MCF 10A (cell line): ENCODE data around the gene ZNF783. TPM values are rescaled to one million over a fixed set of nuclear protein-coding genes. Genes with fewer than 3 reads are reported as not detected.

ENCODE experiments used
- BruUV-seq: library from RNA; stranded (reverse); fragments of 400-500 nt; replicated peaks from 2 replicates; lab custom pipeline; 2021; lab: Mats Ljungman, UMichigan
- CTCF ChIA-PET: fragments of 300-600 bp; sonication (Branson Sonifier 250); formaldehyde crosslinking; extraction: SDS; loops from one replicate; lab custom pipeline; 2021; ENCODE audit warnings: antibody characterized with exemption, inconsistent platforms; lab: Yijun Ruan, JAX
- POLR2A ChIA-PET: fragments of 300-600, 350-650 bp; sonication (Branson Sonifier 250); formaldehyde crosslinking; extraction: SDS; loops from one replicate; lab custom pipeline; 2020; ENCODE audit warnings: antibody characterized with exemption, inconsistent platforms; lab: Yijun Ruan, JAX
- DNase-seq: peaks from one replicate; pipeline ENCODE4 v3.0.0-alpha.2; 2018; ENCODE audit not compliant: unreplicated experiment
- H3K27ac Mint-ChIP-seq: one replicate; pipeline ENCODE4 v1.8.0; 2022; ENCODE audit warnings: mild to moderate bottlenecking, low read depth, mixed read lengths; ENCODE audit not compliant: unreplicated experiment
- H3K27me3 Mint-ChIP-seq: one replicate; pipeline ENCODE4 v1.8.0; 2022; ENCODE audit warnings: mixed read lengths; ENCODE audit not compliant: insufficient read depth, unreplicated experiment
- H3K36me3 Mint-ChIP-seq: one replicate; pipeline ENCODE4 v1.8.0; 2022; ENCODE audit warnings: mild to moderate bottlenecking, moderate library complexity, mixed read lengths; ENCODE audit not compliant: insufficient read depth, unreplicated experiment
- H3K4me1 Mint-ChIP-seq: one replicate; pipeline ENCODE4 v1.8.0; 2022; ENCODE audit warnings: mixed read lengths; ENCODE audit not compliant: insufficient read depth, unreplicated experiment
- H3K4me3 Mint-ChIP-seq: one replicate; pipeline ENCODE4 v1.8.0; 2022; ENCODE audit warnings: mild to moderate bottlenecking, moderate library complexity, mixed read lengths; ENCODE audit not compliant: unreplicated experiment
- H3K9me3 Mint-ChIP-seq: one replicate; pipeline ENCODE4 v1.8.0; 2022; ENCODE audit warnings: mixed read lengths; ENCODE audit not compliant: unreplicated experiment
- CTCF ChIP-seq: fragments of 200-600 bp; IDR thresholded peaks from one replicate; pipeline ENCODE4 v1.8.0; 2022; ENCODE audit warnings: antibody characterized with exemption, mild to moderate bottlenecking; ENCODE audit not compliant: unreplicated experiment
- intact Hi-C: fragments of 100-400 bp; cut with micrococcal nuclease; formaldehyde crosslinking; loops from 2 replicates; pipeline ENCODE4 v1.14.1; 2022
- total RNA-seq: library from RNA; stranded (reverse); gene quantifications from 2 replicates; pipeline ENCODE4 v1.2.3, GENCODE V29; 2022

The ZNF783 gene
- total RNA-seq, 1 experiment from 2014 or later: 39.5 TPM

- no peaks in the 10 kb centered on the region for H3K9me3 Mint-ChIP-seq
- H3K27ac Mint-ChIP-seq: no peak overlapping the region
- BruUV-seq: no TSS peak
- no peak overlapping the region for H3K4me3 Mint-ChIP-seq
- CTCF ChIA-PET: interaction anchor here (0.6 to 1.7 kb wide), 6 partner anchors 10 to 418 kb away, joined by 3 to 18 read pairs (median 4); partner anchors contain the start of genes ZNF282 and ZNF783
- H3K4me1 Mint-ChIP-seq: no peaks in the 10 kb centered on the region
- DNase-seq: no peak
- intact Hi-C loops: no loop called here
- no peak for TF ChIP-seq CTCF
- POLR2A ChIA-PET: interaction anchor here (0.7 to 1.4 kb wide), 2 partner anchors 9 kb away, joined by 3 to 8 read pairs; partner anchors contain the start of gene ZNF783
- H3K36me3 Mint-ChIP-seq: peaks cover 46% of the 10 kb centered on the region
- H3K27me3 Mint-ChIP-seq: no peaks in the 10 kb centered on the region
Observed at GRCh38 chr7:149252378-149252777, 9.6 kb upstream of the ZNF783 start.

- H3K4me1 Mint-ChIP-seq: peaks cover 10% of the 10 kb centered on the region
- intact Hi-C loops: no loop called here
- BruUV-seq: no TSS peak
- ChIA-PET POLR2A (interaction anchor here (1.4 kb wide), 1 partner anchor 8 kb away, joined by 8 read pairs; the partner anchor contains the start of gene ZNF783), CTCF (interaction anchor here (0.7 to 1.7 kb wide), 2 partner anchors 9 to 15 kb away, joined by 3 to 18 read pairs; partner anchors contain the start of gene ZNF783)
- H3K27ac Mint-ChIP-seq: no peak overlapping the region
- no peak overlapping the region for H3K4me3 Mint-ChIP-seq
- H3K9me3 Mint-ChIP-seq: no peaks in the 10 kb centered on the region
- DNase-seq: no peak
- peaks cover 46% of the 10 kb centered on the region for H3K36me3 Mint-ChIP-seq
- no peaks in the 10 kb centered on the region for H3K27me3 Mint-ChIP-seq
- TF ChIP-seq CTCF: no peak
Observed at GRCh38 chr7:149253665-149254064, 8.3 kb upstream of the ZNF783 start.

- ChIA-PET CTCF (interaction anchor here (0.7 kb wide), 1 partner anchor 15 kb away, joined by 3 read pairs; no protein-coding TSS in a partner anchor), POLR2A (no interaction called here)
- no peak for DNase-seq
- BruUV-seq: no TSS peak
- intact Hi-C loops: no loop called here
- Mint-ChIP-seq H3K4me3 (no peak overlapping the region), H3K4me1 (peaks cover 10% of the 10 kb centered on the region), H3K27ac (no peak overlapping the region), H3K36me3 (peaks cover 45% of the 10 kb centered on the region), H3K9me3 (no peaks in the 10 kb centered on the region), H3K27me3 (no peaks in the 10 kb centered on the region)
- TF ChIP-seq CTCF: no peak
Observed at GRCh38 chr7:149254181-149254858, 7.7 kb upstream of the ZNF783 start.

GRCh38 chr7:149255174-149255573, 6.8 kb upstream of the ZNF783 start:
- POLR2A ChIA-PET: no interaction called here
- intact Hi-C loops: no loop called here
- CTCF ChIA-PET: no interaction called here
- H3K27ac Mint-ChIP-seq: no peak overlapping the region
- H3K4me1 Mint-ChIP-seq: peaks cover 10% of the 10 kb centered on the region
- peaks cover 36% of the 10 kb centered on the region for H3K36me3 Mint-ChIP-seq
- no TSS peak for BruUV-seq
- no peaks in the 10 kb centered on the region for H3K9me3 Mint-ChIP-seq
- H3K27me3 Mint-ChIP-seq: no peaks in the 10 kb centered on the region
- DNase-seq: no peak
- TF ChIP-seq CTCF: no peak
- no peak overlapping the region for H3K4me3 Mint-ChIP-seq
